ENCODE results near the gene PAPPA.

PAPPA gene

GRCh38 chr9:116233160-116233530 is 79.6 kb downstream of the PAPPA start:
- DNase-seq: no peak

DNA sequence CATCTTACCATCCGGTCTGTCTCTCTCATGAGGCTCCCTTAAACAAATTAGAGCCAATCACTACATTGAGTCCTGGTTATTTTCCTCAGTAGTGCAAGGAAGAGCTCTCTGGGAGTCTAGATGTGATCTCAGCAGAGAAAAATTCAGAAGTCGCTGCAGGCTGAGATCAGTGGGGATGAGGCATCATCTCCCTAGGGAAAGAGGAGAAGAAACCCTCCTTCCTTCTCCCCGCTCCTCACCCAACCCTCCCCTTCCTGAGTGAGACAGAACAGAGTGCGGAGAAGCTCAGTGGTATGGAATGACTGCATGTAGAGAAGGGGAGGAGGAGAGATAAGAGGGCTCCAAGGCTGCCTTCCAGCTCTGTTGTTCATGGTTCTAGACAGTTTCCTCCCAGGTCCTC is 80.5 kb downstream of the PAPPA start:
- DNase-seq: no peak

- peak in 1 of 2 experiments; percentile 17 for DNase-seq
Observed at GRCh38 chr9:116236979-116237378, 83.4 kb downstream of the PAPPA start.

- DNase-seq: no peak
Observed at GRCh38 chr9:116237456-116237855, 83.9 kb downstream of the PAPPA start.

DNA sequence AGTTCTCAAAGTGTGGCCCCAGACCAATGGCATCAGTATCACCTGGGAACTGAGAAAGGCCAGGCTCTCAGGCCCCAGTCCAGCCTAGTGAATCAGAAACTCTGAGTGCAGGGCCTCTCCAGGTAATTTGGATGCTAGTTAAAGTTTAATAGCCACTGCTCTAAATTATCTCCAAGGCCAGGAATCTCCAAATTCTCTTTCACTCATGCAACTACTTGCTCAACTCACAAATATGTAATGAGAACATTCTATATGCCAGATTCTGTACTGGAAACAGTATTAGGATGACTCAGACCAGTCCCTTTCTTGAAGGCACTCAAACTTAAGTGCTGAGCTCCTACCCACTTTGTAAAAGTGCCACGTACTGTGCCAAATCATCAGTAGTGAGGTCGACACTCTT is 84.6 kb downstream of the PAPPA start:
- no peak for DNase-seq

DNA sequence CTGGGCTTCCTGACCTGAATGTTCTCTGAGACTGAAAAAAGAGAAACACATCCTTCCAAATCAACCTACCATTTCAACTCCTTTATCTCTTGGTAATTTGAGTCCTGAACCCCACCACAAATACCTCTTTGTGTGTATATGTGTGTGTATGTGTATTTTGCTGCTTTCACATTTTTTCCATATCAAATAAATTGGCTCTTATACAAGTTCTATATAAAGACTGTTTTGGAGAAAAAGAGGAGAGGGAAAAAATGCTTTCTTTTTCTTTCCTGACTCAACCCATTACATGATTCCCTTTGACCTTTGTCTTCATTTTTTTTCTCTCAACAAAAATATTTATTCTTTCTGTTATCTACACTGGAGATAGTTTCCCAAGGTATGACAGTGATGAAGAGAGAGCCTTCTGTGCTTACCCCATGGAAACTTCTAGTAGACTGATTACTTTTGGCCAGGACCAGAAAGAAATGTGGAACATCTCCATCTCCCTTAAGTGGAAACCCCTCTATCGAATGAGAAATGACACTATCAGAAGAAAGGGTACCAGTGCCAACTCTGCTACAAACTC is 85.3 kb downstream of the PAPPA start:
- no peak for DNase-seq

DNA sequence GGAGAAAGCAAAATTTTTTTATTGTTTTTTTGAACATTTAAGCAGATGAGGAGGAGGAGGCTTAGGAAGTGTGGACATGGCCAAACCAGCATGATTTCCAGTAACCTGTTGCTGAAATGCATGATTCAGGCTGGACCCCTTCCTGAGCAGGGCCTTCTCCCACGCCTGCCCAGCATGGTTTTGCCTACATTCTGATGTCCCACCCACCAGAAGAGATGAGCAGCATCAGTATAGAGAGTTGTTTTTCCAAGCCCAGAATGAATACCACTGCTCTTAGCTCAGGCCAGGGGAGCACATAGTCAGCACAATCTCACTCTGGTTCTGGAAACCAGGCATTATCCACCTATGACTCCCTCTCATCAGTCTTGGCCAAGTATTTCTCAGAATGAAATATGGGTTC is 90.1 kb downstream of the PAPPA start:
- no peak for DNase-seq

GRCh38 chr9:116247284-116247683 is 93.7 kb downstream of the PAPPA start:
- DNase-seq: no peak

- no peak for DNase-seq
Observed at GRCh38 chr9:116247791-116248374, 94.3 kb downstream of the PAPPA start.

DNA sequence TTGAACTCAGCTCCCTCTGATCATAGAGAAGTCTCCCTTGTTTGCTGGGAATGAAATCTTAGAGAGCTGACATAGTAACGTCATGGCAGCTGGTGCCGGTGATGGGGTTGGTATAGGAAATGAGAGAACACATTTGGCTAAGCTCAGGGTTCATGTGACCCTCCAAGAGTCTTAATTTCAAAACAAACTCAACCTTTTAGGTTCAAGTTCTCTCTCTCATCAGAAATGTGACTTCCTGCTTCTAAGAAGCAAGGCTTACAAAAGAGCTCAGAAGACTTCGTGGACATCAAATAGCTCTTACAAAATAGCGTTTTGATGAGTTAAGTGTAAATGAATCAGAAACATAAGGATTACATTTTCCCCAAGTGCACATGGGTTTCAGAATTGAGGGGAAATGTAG is 97.3 kb downstream of the PAPPA start:
- DNase-seq: no peak

- no peak for DNase-seq
Observed at GRCh38 chr9:116251366-116251765, 97.8 kb downstream of the PAPPA start.

GRCh38 chr9:116260531-116260930 is 106.9 kb downstream of the PAPPA start:
- no peak for DNase-seq

GRCh38 chr9:116262448-116262847 is 108.9 kb downstream of the PAPPA start:
- peak; percentile 85 to 93 for DNase-seq

- peak in 1 of 2 experiments; percentile 24 for DNase-seq
Observed at GRCh38 chr9:116264361-116264760, 110.8 kb downstream of the PAPPA start.

DNA sequence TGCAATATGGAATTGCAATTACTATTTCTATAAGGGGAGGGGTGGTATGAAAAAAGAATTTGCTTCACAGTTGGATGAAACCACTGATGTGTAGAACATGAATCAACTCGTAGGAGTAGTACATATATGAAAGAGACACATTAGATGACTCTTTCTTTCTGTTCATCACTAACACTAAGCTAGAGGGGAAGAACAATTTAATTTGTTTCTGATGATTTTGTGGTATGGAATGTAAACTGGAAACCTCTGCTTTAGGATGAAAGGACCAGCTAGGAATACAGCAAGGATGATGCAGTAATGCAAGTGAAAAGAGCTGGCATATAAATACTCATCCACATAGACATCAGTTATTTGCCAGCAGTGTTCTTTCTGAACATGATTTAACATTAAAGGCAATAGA is 113.4 kb downstream of the PAPPA start:
- no peak for DNase-seq

DNA sequence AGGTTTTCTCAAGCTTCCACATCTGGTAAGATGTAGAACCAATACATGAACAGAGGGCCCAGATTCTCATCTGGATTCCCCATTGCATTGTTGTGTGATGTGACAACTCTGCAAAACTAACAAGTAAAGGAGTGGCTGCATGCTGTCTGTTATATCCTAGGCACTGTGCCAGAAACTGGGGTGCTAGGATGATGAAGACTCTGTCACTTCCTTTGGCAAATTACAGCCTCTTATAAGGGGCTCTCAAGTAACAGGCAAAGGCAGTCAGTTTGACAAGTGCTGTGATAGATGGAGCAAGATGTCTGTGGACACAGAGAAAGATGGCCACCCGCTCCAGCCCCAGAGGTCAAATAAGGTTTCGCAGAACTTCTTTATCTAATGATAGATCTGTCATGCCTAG is 115.7 kb downstream of the PAPPA start:
- peak; percentile 35 to 53 for DNase-seq

GRCh38 chr9:116270546-116270945 is 117.0 kb downstream of the PAPPA start:
- no peak for DNase-seq

DNA sequence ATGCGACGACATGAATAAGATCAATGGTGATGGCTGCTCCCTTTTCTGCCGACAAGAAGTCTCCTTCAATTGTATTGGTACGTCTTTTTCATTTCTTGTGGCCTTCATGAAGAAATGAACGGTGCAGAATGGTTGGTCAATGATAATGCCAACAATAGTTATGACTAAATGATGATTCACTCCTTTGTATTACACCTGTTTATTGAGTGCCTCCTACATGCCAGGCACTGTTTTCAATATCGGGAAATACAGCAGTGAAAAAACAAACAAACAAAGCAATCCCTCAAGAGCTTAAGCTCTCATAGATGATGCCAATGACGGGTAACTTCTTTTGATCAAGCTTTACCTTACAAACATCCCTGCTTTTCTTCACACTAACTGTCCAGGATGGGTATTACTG is 117.7 kb downstream of the PAPPA start:
- DNase-seq: no peak

- no peak for DNase-seq
Observed at GRCh38 chr9:116271991-116272390, 118.4 kb downstream of the PAPPA start.

GRCh38 chr9:116274293-116274692 is 120.7 kb downstream of the PAPPA start:
- DNase-seq: no peak

GRCh38 chr9:116275418-116276195 is 122.0 kb downstream of the PAPPA start:
- DNase-seq: no peak

GRCh38 chr9:116276196-116276493 is 122.6 kb downstream of the PAPPA start:
- no peak for DNase-seq

DNA sequence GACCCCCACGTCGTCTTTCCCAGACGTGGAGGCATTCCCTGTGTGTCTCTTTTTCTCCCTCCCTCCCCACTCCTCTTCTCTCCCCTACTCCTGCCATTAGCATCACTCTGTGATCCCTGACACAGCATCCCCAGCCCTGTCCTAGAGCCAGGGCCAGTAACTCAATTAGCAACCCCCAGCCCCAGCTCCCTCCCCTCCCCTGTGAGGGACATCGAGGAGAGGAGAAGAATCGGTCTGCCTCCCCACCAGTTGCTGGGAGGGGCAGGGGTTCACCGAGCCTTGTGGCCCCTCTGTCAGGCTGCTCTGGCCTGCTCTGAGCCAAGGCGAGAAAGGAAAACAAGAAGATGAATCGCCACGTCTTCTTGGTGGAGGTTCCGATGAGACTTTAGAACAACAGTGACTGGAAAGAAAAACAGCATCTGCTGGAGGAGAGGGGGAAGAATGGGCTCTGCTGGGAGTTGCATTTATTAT is 123.1 kb downstream of the PAPPA start:
- no peak for DNase-seq

DNA sequence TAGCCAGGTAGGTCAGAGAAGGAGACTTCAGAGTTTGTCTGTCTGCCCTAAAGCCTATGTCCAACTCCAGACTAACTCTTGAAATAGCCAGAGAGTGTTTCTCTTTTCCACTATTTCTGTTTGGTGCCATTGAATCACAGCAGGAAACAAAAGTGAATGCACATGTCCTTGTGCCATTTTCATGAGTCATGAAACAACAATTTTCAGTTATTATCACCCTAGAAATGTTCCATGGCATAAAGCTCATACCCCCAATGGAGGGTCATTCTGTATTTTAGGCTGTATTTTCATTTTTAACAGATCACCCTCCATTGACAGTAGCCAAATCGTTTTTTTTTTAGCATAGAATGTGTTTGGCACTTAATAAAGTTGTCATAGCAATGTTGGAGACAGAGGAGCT is 124.7 kb downstream of the PAPPA start:
- DNase-seq: no peak

- no peak for DNase-seq
Observed at GRCh38 chr9:116279230-116279629, 125.6 kb downstream of the PAPPA start.

All from NCI-H524 (cell line).